ENCODE measurements around the gene SORCS2. TPM values are rescaled to one million over a fixed set of nuclear protein-coding genes. Genes with fewer than 3 reads are reported as not detected.

Gene SORCS2
- total and polyA plus RNA-seq, 2 donors = 2.2 to 2.7 TPM

DNA sequence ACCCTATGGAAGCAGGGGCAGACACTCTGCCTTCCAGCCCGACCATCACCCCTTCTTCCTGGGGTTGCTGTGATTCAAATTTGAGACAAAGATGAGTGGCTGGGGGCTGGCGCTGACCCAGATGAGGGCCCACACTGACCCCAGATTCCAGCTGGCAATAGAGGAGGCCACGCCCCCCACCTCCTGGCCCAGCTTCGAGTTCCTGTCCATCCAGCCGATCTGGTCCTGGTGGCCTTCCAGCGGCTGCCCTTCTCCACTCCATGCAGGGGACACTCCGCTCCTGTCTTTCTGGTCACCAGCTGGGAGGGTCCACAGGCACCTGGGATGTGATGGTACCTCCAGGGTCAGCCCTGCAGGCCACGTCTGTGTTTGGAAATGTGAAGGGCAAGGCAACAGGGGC, 340.9 kb downstream of the SORCS2 start:
- Histone ChIP-seq H3K36me3 (ENCODE audit: control insufficient read depth in 2 of 2, insufficient read depth in 2 of 2, low read length in 1 of 2) (no peaks in the 10 kb centered on the region), H3K4me1 (ENCODE audit: control insufficient read depth in 2 of 2, insufficient read depth in 2 of 2, low read length in 2 of 2) (no peaks in the 10 kb centered on the region), H3K4me3 (ENCODE audit: low read length in 2 of 2) (no peak overlapping the region), H3K27me3 (ENCODE audit: control insufficient read depth in 2 of 2, insufficient read depth in 1 of 2, low read length in 1 of 2) (no peaks in the 10 kb centered on the region), H3K27ac (ENCODE audit: low read depth in 1 of 2, low read length in 1 of 2) (no peak overlapping the region), H3K9me3 (ENCODE audit: control insufficient read depth in 2 of 2, insufficient read depth in 1 of 2, low read length in 1 of 2) (no peaks in the 10 kb centered on the region)
- 88% methylated on average over 8 of the region's 8 CpGs for WGBS
- no peak for DNase-seq (ENCODE audit: low read depth in 6 of 9, low spot score in 9 of 9)

- peaks cover 1 to 10% of the 10 kb centered on the region in 2 donors for H3K9me3 ChIP-seq (ENCODE audit: control insufficient read depth in 2 of 2, insufficient read depth in 1 of 2, low read length in 1 of 2)
- no peak overlapping the region for H3K27ac ChIP-seq (ENCODE audit: low read depth in 1 of 2, low read length in 1 of 2)
- no peaks in the 10 kb centered on the region for H3K36me3 ChIP-seq (ENCODE audit: control insufficient read depth in 2 of 2, insufficient read depth in 2 of 2, low read length in 1 of 2)
- H3K27me3 ChIP-seq (ENCODE audit: control insufficient read depth in 2 of 2, insufficient read depth in 1 of 2, low read length in 1 of 2) = no peaks in the 10 kb centered on the region
- no peaks in the 10 kb centered on the region for H3K4me1 ChIP-seq (ENCODE audit: control insufficient read depth in 2 of 2, insufficient read depth in 2 of 2, low read length in 2 of 2)
- no peak overlapping the region for H3K4me3 ChIP-seq (ENCODE audit: low read length in 2 of 2)
- no peak for DNase-seq (ENCODE audit: low read depth in 6 of 9, low spot score in 9 of 9)
- 86% methylated on average over 10 of the region's 10 CpGs for WGBS
Observed at GRCh38 chr4:7535094-7535493, 342.8 kb downstream of the SORCS2 start.

- no peaks in the 10 kb centered on the region for H3K4me1 ChIP-seq (ENCODE audit: control insufficient read depth in 2 of 2, insufficient read depth in 2 of 2, low read length in 2 of 2)
- no peaks in the 10 kb centered on the region for H3K36me3 ChIP-seq (ENCODE audit: control insufficient read depth in 2 of 2, insufficient read depth in 2 of 2, low read length in 1 of 2)
- DNase-seq (ENCODE audit: low read depth in 6 of 9, low spot score in 9 of 9) = no peak
- H3K9me3 ChIP-seq (ENCODE audit: control insufficient read depth in 2 of 2, insufficient read depth in 1 of 2, low read length in 1 of 2) = peaks cover 1 to 16% of the 10 kb centered on the region in 2 donors
- no peak overlapping the region for H3K4me3 ChIP-seq (ENCODE audit: low read length in 2 of 2)
- H3K27ac ChIP-seq (ENCODE audit: low read depth in 1 of 2, low read length in 1 of 2) = no peak overlapping the region
- no peaks in the 10 kb centered on the region for H3K27me3 ChIP-seq (ENCODE audit: control insufficient read depth in 2 of 2, insufficient read depth in 1 of 2, low read length in 1 of 2)
- 85% methylated on average over 11 of the region's 11 CpGs for WGBS
Observed at GRCh38 chr4:7535619-7536018, 343.3 kb downstream of the SORCS2 start.

GRCh38 chr4:7536876-7537275, 344.5 kb downstream of the SORCS2 start:
- no peak for DNase-seq (ENCODE audit: low read depth in 6 of 9, low spot score in 9 of 9)
- no peak overlapping the region for H3K4me3 ChIP-seq (ENCODE audit: low read length in 2 of 2)

DNA sequence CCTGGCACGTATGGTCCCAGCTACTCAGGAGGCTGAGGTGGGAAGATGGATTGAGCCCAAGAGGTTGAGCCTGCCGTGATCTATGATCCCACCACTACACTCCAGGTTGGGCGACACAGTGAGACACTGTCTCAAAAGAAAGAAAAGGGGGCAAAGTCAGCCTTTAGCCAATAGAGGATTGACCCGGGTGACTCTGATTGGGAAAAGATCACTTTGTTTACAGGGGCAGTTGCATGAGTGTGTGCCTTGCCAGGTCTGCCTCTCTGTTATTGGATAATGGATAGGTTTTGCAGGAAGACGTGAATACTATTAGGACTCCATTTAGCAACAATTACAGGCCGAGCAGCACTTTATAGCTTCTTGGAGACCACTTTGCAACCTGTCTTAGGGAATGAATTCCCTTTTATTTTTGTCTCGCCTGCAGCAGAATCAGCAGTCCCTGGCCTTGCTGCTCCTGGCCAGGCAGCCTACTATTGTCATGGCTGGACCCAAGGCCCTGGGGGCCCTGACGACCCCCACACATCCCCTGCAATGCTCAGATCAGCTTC, 345.6 kb downstream of the SORCS2 start:
- 79% methylated on average over 8 of the region's 8 CpGs for WGBS
- H3K4me1 ChIP-seq (ENCODE audit: control insufficient read depth in 2 of 2, insufficient read depth in 2 of 2, low read length in 2 of 2) = no peaks in the 10 kb centered on the region
- H3K9me3 ChIP-seq (ENCODE audit: control insufficient read depth in 2 of 2, insufficient read depth in 1 of 2, low read length in 1 of 2) = peaks cover 1 to 34% of the 10 kb centered on the region in 2 donors

More at GRCh38 chr4:7536876-7537275, 344.5 kb downstream of the SORCS2 start:
- Histone ChIP-seq H3K4me1 (ENCODE audit: control insufficient read depth in 2 of 2, insufficient read depth in 2 of 2, low read length in 2 of 2) (no peaks in the 10 kb centered on the region), H3K9me3 (ENCODE audit: control insufficient read depth in 2 of 2, insufficient read depth in 1 of 2, low read length in 1 of 2) (peaks cover 1 to 25% of the 10 kb centered on the region in 2 donors), H3K27ac (ENCODE audit: low read depth in 1 of 2, low read length in 1 of 2) (no peak overlapping the region), H3K27me3 (ENCODE audit: control insufficient read depth in 2 of 2, insufficient read depth in 1 of 2, low read length in 1 of 2) (no peaks in the 10 kb centered on the region), H3K36me3 (ENCODE audit: control insufficient read depth in 2 of 2, insufficient read depth in 2 of 2, low read length in 1 of 2) (no peaks in the 10 kb centered on the region)
- 94% methylated on average over 8 of the region's 8 CpGs for WGBS

GRCh38 chr4:7538518-7538917, 346.2 kb downstream of the SORCS2 start:
- H3K36me3 ChIP-seq (ENCODE audit: control insufficient read depth in 2 of 2, insufficient read depth in 2 of 2, low read length in 1 of 2) = no peaks in the 10 kb centered on the region
- no peak overlapping the region for H3K27ac ChIP-seq (ENCODE audit: low read depth in 1 of 2, low read length in 1 of 2)
- DNase-seq (ENCODE audit: low read depth in 6 of 9, low spot score in 9 of 9) = no peak
- peaks cover 1 to 34% of the 10 kb centered on the region in 2 donors for H3K9me3 ChIP-seq (ENCODE audit: control insufficient read depth in 2 of 2, insufficient read depth in 1 of 2, low read length in 1 of 2)
- no peak overlapping the region for H3K4me3 ChIP-seq (ENCODE audit: low read length in 2 of 2)
- H3K27me3 ChIP-seq (ENCODE audit: control insufficient read depth in 2 of 2, insufficient read depth in 1 of 2, low read length in 1 of 2) = no peaks in the 10 kb centered on the region
- WGBS = 89% methylated on average over 8 of the region's 8 CpGs
- no peaks in the 10 kb centered on the region for H3K4me1 ChIP-seq (ENCODE audit: control insufficient read depth in 2 of 2, insufficient read depth in 2 of 2, low read length in 2 of 2)

More for the DNA sequence above, 345.6 kb downstream of the SORCS2 start:
- DNase-seq (ENCODE audit: low read depth in 6 of 9, low spot score in 9 of 9) = no peak
- Histone ChIP-seq H3K4me3 (ENCODE audit: low read length in 2 of 2) (no peak overlapping the region), H3K36me3 (ENCODE audit: control insufficient read depth in 2 of 2, insufficient read depth in 2 of 2, low read length in 1 of 2) (no peaks in the 10 kb centered on the region), H3K27me3 (ENCODE audit: control insufficient read depth in 2 of 2, insufficient read depth in 1 of 2, low read length in 1 of 2) (no peaks in the 10 kb centered on the region), H3K27ac (ENCODE audit: low read depth in 1 of 2, low read length in 1 of 2) (no peak overlapping the region)

DNA sequence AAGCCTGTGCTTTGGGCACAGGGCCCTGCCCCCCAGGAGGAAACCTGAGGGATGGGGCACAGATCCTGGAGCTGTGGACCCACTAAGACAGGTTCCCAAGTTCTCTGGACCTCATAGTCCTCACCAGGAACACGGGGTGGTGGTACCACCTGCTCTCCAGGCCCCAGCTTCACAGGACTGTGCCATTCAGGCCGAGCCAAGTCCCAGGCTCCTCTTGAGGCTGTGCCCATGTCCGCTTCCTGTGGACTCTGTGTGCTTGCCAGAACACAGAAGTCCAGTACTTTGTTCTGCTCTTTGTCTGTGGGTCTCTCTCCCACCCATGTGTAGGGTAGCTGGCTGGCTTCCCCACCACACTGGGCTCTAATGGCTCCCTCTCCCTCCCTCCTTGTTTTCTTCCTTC, 346.8 kb downstream of the SORCS2 start:
- H3K4me1 ChIP-seq (ENCODE audit: control insufficient read depth in 2 of 2, insufficient read depth in 2 of 2, low read length in 2 of 2) = no peaks in the 10 kb centered on the region
- H3K36me3 ChIP-seq (ENCODE audit: control insufficient read depth in 2 of 2, insufficient read depth in 2 of 2, low read length in 1 of 2) = no peaks in the 10 kb centered on the region
- H3K27me3 ChIP-seq (ENCODE audit: control insufficient read depth in 2 of 2, insufficient read depth in 1 of 2, low read length in 1 of 2) = no peaks in the 10 kb centered on the region
- H3K9me3 ChIP-seq (ENCODE audit: control insufficient read depth in 2 of 2, insufficient read depth in 1 of 2, low read length in 1 of 2) = peaks cover 1 to 34% of the 10 kb centered on the region in 2 donors
- 96% methylated on average over 3 of the region's 3 CpGs for WGBS
- H3K27ac ChIP-seq (ENCODE audit: low read depth in 1 of 2, low read length in 1 of 2) = no peak overlapping the region
- no peak for DNase-seq (ENCODE audit: low read depth in 6 of 9, low spot score in 9 of 9)
- no peak overlapping the region for H3K4me3 ChIP-seq (ENCODE audit: low read length in 2 of 2)

- no peaks in the 10 kb centered on the region for H3K27me3 ChIP-seq (ENCODE audit: control insufficient read depth in 2 of 2, insufficient read depth in 1 of 2, low read length in 1 of 2)
- no peak for DNase-seq (ENCODE audit: low read depth in 6 of 9, low spot score in 9 of 9)
- H3K36me3 ChIP-seq (ENCODE audit: control insufficient read depth in 2 of 2, insufficient read depth in 2 of 2, low read length in 1 of 2) = no peaks in the 10 kb centered on the region
- H3K27ac ChIP-seq (ENCODE audit: low read depth in 1 of 2, low read length in 1 of 2) = no peak overlapping the region
- no peaks in the 10 kb centered on the region for H3K4me1 ChIP-seq (ENCODE audit: control insufficient read depth in 2 of 2, insufficient read depth in 2 of 2, low read length in 2 of 2)
- peaks cover 1 to 34% of the 10 kb centered on the region in 2 donors for H3K9me3 ChIP-seq (ENCODE audit: control insufficient read depth in 2 of 2, insufficient read depth in 1 of 2, low read length in 1 of 2)
- WGBS = 76% methylated on average over 9 of the region's 9 CpGs
- H3K4me3 ChIP-seq (ENCODE audit: low read length in 2 of 2) = no peak overlapping the region
Observed at GRCh38 chr4:7539659-7540058, 347.3 kb downstream of the SORCS2 start.

DNA sequence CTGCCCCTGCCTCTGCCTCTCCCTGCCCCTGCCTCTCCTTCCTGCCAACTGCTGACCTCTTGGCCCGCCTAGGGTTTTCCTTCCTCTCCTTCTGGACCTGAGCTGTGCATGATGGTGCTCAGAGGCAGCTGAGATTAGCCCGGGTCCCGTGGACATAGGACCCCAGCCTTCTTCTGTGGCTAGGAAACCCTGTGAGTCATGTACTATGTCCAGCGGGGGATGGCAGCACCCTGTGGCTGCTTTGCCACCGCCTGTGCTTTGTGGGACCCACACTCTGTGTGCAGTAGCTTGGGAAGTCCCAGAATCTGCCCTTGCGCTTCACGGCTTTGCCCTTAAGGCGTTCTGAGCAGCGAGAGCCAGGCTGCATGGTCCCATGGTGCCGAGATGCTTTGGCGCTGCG, 347.9 kb downstream of the SORCS2 start:
- Histone ChIP-seq H3K27me3 (ENCODE audit: control insufficient read depth in 2 of 2, insufficient read depth in 1 of 2, low read length in 1 of 2) (no peaks in the 10 kb centered on the region), H3K4me3 (ENCODE audit: low read length in 2 of 2) (no peak overlapping the region), H3K4me1 (ENCODE audit: control insufficient read depth in 2 of 2, insufficient read depth in 2 of 2, low read length in 2 of 2) (no peaks in the 10 kb centered on the region), H3K9me3 (ENCODE audit: control insufficient read depth in 2 of 2, insufficient read depth in 1 of 2, low read length in 1 of 2) (peaks cover 1 to 34% of the 10 kb centered on the region in 2 donors), H3K36me3 (ENCODE audit: control insufficient read depth in 2 of 2, insufficient read depth in 2 of 2, low read length in 1 of 2) (no peaks in the 10 kb centered on the region), H3K27ac (ENCODE audit: low read depth in 1 of 2, low read length in 1 of 2) (no peak overlapping the region)
- DNase-seq (ENCODE audit: low read depth in 6 of 9, low spot score in 9 of 9) = no peak
- 93% methylated on average over 12 of the region's 12 CpGs for WGBS

Data from thymus (tissue), 11 donors.